ENCODE measurements around the gene TBC1D9.

Gene TBC1D9

GRCh38 chr4:140769209-140769608 is 13.0 kb upstream of the TBC1D9 start:
- TF ChIP-seq CTCF (IDR thresholded peaks at IDR 0.05), result no peak

GRCh38 chr4:140764785-140765392 is 8.7 kb upstream of the TBC1D9 start:
- TF ChIP-seq CTCF (IDR thresholded peaks at IDR 0.05), result no peak

GRCh38 chr4:140762202-140762601 is 6.0 kb upstream of the TBC1D9 start:
- no peak for TF ChIP-seq CTCF (IDR thresholded peaks at IDR 0.05)

GRCh38 chr4:140757232-140757630 is 1.0 kb upstream of the TBC1D9 start:
- TF ChIP-seq CTCF (IDR thresholded peaks at IDR 0.05), result no peak

- TF ChIP-seq CTCF (IDR thresholded peaks at IDR 0.05), result no peak
Measured at GRCh38 chr4:140755774-140756318, 339 bp downstream of the TBC1D9 start.

GRCh38 chr4:140754918-140755773 is 1.0 kb downstream of the TBC1D9 start:
- TF ChIP-seq CTCF (IDR thresholded peaks at IDR 0.05), result no peak

GRCh38 chr4:140753329-140753728 is 2.9 kb downstream of the TBC1D9 start:
- no peak for TF ChIP-seq CTCF (IDR thresholded peaks at IDR 0.05)

Measured in LNCAP (cell line).